H1 (cell line): Measurements from ENCODE around the gene SCN4A. TPM values are rescaled to one million over a fixed set of nuclear protein-coding genes. Genes with fewer than 3 reads are reported as not detected.
"Not testable (repeated sequence)": the region's sequence is repeated elsewhere in the genome, so short reads cannot be mapped to it uniquely, and the experiment has no call there.

Experiments
- CTCF ChIA-PET: fragments of 300-600 bp; sonication (Branson Sonifier 250); formaldehyde crosslinking; loops from one replicate; lab custom pipeline; 2021; ENCODE audit not compliant: partially characterized antibody; lab: Charles Lee
- POLR2A ChIA-PET: fragments of 300-600 bp; sonication (Branson Sonifier 250); formaldehyde crosslinking; loops from one replicate; lab custom pipeline; 2021; ENCODE audit warnings: inconsistent platforms; ENCODE audit not compliant: partially characterized antibody; lab: Charles Lee
- DNase-seq, 2 experiments: peaks; one replicate each; pipeline versions ENCODE4 v3.0.0 to v3.0.0-alpha.2; 2010 to 2022; ENCODE audit warnings: low spot score in 2 of 2, low read depth in 1 of 2, mixed read lengths in 1 of 2
- FAIRE-seq: peaks from 2 replicates; lab custom pipeline; 2011; peaks lifted over from hg19 to GRCh38; lab: Jason Lieb, UNC
- H2AFZ ChIP-seq: 2 replicates; pipeline ENCODE4 v1.8.1; 2012; ENCODE audit warnings: low read length, inconsistent platforms
- H2AK5ac ChIP-seq: 2 replicates; pipeline ENCODE4 v1.6.1; 2013; ENCODE audit warnings: low read depth, low read length
- H2BK120ac ChIP-seq: replicated peaks from 2 replicates; pipeline ENCODE3; 2013; ENCODE audit warnings: low read depth, low read length, inconsistent platforms
- H2BK12ac ChIP-seq: 2 replicates; pipeline ENCODE4 v1.6.1; 2013; ENCODE audit warnings: low read depth, low read length
- H2BK15ac ChIP-seq: 2 replicates; pipeline ENCODE4 v1.6.1; 2013; ENCODE audit warnings: low read length
- H2BK20ac ChIP-seq: 2 replicates; pipeline ENCODE4 v1.6.1; 2013; ENCODE audit warnings: low read length
- H2BK5ac ChIP-seq: 2 replicates; pipeline ENCODE4 v1.6.1; 2013; ENCODE audit warnings: low read depth, low read length
- H3K14ac ChIP-seq: 2 replicates; pipeline ENCODE4 v1.6.1; 2013; ENCODE audit warnings: inconsistent platforms; ENCODE audit not compliant: insufficient read length
- H3K18ac ChIP-seq: 2 replicates; pipeline ENCODE4 v1.6.1; 2013; ENCODE audit warnings: low read length; ENCODE audit errors: extremely low read depth
- H3K23ac ChIP-seq: 2 replicates; pipeline ENCODE4 v1.6.1; 2013; ENCODE audit warnings: inconsistent platforms; ENCODE audit not compliant: insufficient read length
- H3K23me2 ChIP-seq: 2 replicates; pipeline ENCODE4 v1.6.1; 2013; ENCODE audit warnings: low read depth, low read length
- H3K27ac ChIP-seq: 2 replicates; pipeline ENCODE4 v1.6.1; 2011; ENCODE audit warnings: low read depth, low read length, inconsistent platforms
- H3K27me3 ChIP-seq, 4 experiments: replicated peaks in 1 of 4; 1 replicate in 1 of 4; 2 replicates in 3 of 4; pipeline versions ENCODE4 v1.6.1 to v1.8.1; 2011 to 2013; ENCODE audit warnings: low read length in 3 of 4, mild to moderate bottlenecking in 3 of 4, inconsistent platforms in 2 of 4, mixed read lengths in 2 of 4, moderate library complexity in 1 of 4; ENCODE audit not compliant: control insufficient read depth in 3 of 4, insufficient read depth in 3 of 4; ENCODE audit errors: extremely low read depth in 1 of 4
- H3K36me3 ChIP-seq, 4 experiments: 2 replicates each; pipeline versions ENCODE4 v1.6.1 to v1.8.1; 2011 to 2013; ENCODE audit warnings: mild to moderate bottlenecking in 4 of 4, low read length in 3 of 4, moderate library complexity in 2 of 4, control low read depth in 1 of 4, inconsistent platforms in 1 of 4; ENCODE audit not compliant: insufficient read depth in 4 of 4, control insufficient read depth in 2 of 4
- H3K4ac ChIP-seq: replicated peaks from 2 replicates; pipeline ENCODE3; 2013; ENCODE audit warnings: low read length, low read depth, mixed read lengths, inconsistent platforms; ENCODE audit not compliant: insufficient read length
- H3K4me1 ChIP-seq, 4 experiments: replicated peaks in 1 of 4; 1 replicate in 1 of 4; 2 replicates in 3 of 4; pipeline versions ENCODE4 v1.6.1 to v1.8.1; 2011 to 2013; ENCODE audit warnings: low read length in 3 of 4, inconsistent platforms in 2 of 4, mixed read lengths in 1 of 4; ENCODE audit not compliant: insufficient read depth in 4 of 4, control insufficient read depth in 3 of 4
- H3K4me2 ChIP-seq, 2 experiments: 2 replicates each; pipeline versions ENCODE4 v1.6.1 to v1.8.1; 2011 to 2013; ENCODE audit warnings: low read depth in 2 of 2, low read length in 2 of 2, control low read depth in 1 of 2, inconsistent platforms in 1 of 2, mild to moderate bottlenecking in 1 of 2; ENCODE audit not compliant: insufficient read depth in 1 of 2
- H3K4me3 ChIP-seq, 4 experiments: fragments of 200-600, 300-600 bp in 1 of 4; sonication (generic), shearing (Covaris generic), sonication (Bioruptor Twin) in 1 of 4; 2 replicates each; pipeline versions ENCODE4 v1.5.1 to v1.8.1; 2011 to 2016; ENCODE audit warnings: low read length in 4 of 4, low read depth in 3 of 4, control low read depth in 2 of 4, inconsistent platforms in 2 of 4, mild to moderate bottlenecking in 2 of 4, mixed read lengths in 1 of 4, moderate library complexity in 1 of 4; ENCODE audit not compliant: insufficient read depth in 2 of 4; ENCODE audit errors: extremely low read depth in 1 of 4
- H3K56ac ChIP-seq: replicated peaks from 2 replicates; pipeline ENCODE3; 2013; ENCODE audit warnings: low read depth, mild to moderate bottlenecking, mixed read lengths, low read length, inconsistent platforms; ENCODE audit not compliant: insufficient read length
- H3K79me1 ChIP-seq: 2 replicates; pipeline ENCODE4 v1.6.1; 2013; ENCODE audit warnings: low read depth, low read length, control low read depth
- H3K79me2 ChIP-seq, 2 experiments: 2 replicates each; pipeline versions ENCODE4 v1.6.1 to v1.8.1; 2012 to 2013; ENCODE audit warnings: low read length in 2 of 2, mild to moderate bottlenecking in 2 of 2, inconsistent platforms in 1 of 2; ENCODE audit not compliant: insufficient read depth in 2 of 2, control insufficient read depth in 1 of 2
- H3K9ac ChIP-seq, 4 experiments: replicated peaks in 1 of 4; 1 replicate in 1 of 4; 2 replicates in 3 of 4; pipeline versions ENCODE4 v1.6.1 to v1.8.1; 2011 to 2013; ENCODE audit warnings: low read depth in 3 of 4, low read length in 3 of 4, control low read depth in 2 of 4, mild to moderate bottlenecking in 2 of 4, moderate library complexity in 2 of 4, inconsistent platforms in 1 of 4; ENCODE audit errors: extremely low read depth in 1 of 4
- H3K9me3 ChIP-seq, 2 experiments: 2 replicates each; pipeline versions ENCODE4 v1.6.1 to v1.8.1; 2012 to 2013; ENCODE audit warnings: mild to moderate bottlenecking in 2 of 2, moderate library complexity in 2 of 2, control low read depth in 1 of 2, inconsistent platforms in 1 of 2, low read depth in 1 of 2, low read length in 1 of 2, mixed read lengths in 1 of 2; ENCODE audit not compliant: insufficient read depth in 2 of 2
- H4K20me1 ChIP-seq, 2 experiments: replicated peaks in 1 of 2; 2 replicates each; pipeline versions ENCODE3 to v1.8.1; 2011 to 2013; ENCODE audit warnings: inconsistent platforms in 2 of 2, low read length in 2 of 2, mild to moderate bottlenecking in 1 of 2; ENCODE audit not compliant: insufficient read depth in 2 of 2, control insufficient read depth in 1 of 2
- H4K5ac ChIP-seq: 2 replicates; pipeline ENCODE4 v1.6.1; 2013; ENCODE audit warnings: low read length, low read depth, mixed read lengths, inconsistent platforms; ENCODE audit not compliant: insufficient read length
- H4K8ac ChIP-seq: 2 replicates; pipeline ENCODE4 v1.8.0; 2013; ENCODE audit warnings: mild to moderate bottlenecking, moderate library complexity, low read length, inconsistent platforms; ENCODE audit not compliant: insufficient read depth; ENCODE audit errors: extremely low read depth
- H4K91ac ChIP-seq: replicated peaks from 2 replicates; pipeline ENCODE3; 2013; ENCODE audit warnings: low read length, mixed read lengths, inconsistent platforms; ENCODE audit not compliant: insufficient read length
- WGBS, 2 experiments: shearing (Covaris generic) in 1 of 2; methylation state at CpG; one replicate each; pipeline versions ENCODE4 v1.1.6 to v1.1.7; 2013 to 2015; ENCODE audit warnings: low lambda C conversion rate in 2 of 2, mixed read lengths in 2 of 2, inconsistent platforms in 1 of 2, low coverage in 1 of 2, missing lambda C conversion rate in 1 of 2; ENCODE audit not compliant: insufficient replicate concordance in 2 of 2, insufficient coverage in 1 of 2, insufficient read length in 1 of 2; ENCODE audit errors: extremely low coverage in 1 of 2, missing lambda C conversion rate in 1 of 2; 5-methylcytosine and 5-hydroxymethylcytosine counted together
- polyA plus RNA-seq, 7 experiments: library from polyadenylated mRNA; depleted of rRNA in 3 of 7; stranded (reverse) in 5 of 7; unstranded in 2 of 7; fragments of >200 nt in 5 of 7; fragments of 200-250 nt in 2 of 7; gene quantifications; 1 replicate in 5 of 7; 2 replicates in 1 of 7; 4 replicates in 1 of 7; pipeline versions ENCODE4 v1.2.1 to v1.2.3, GENCODE V29; 2011 to 2013; ENCODE audit warnings: missing spikeins in 2 of 7, mixed read lengths in 2 of 7
- total RNA-seq: library from RNA; stranded (reverse); fragmentation: NEBNext Ultra II Directional; extraction: Animal tissue kit (Norgen Biotek cat#: 25700); gene quantifications from 2 replicates; pipeline ENCODE4 v1.2.1, GENCODE V29; 2021

Gene SCN4A
- total and polyA plus RNA-seq, 2 of the 8 experiments (the other 6 are each of a cell fraction or from before 2014, with no cell fraction given), result 5.0 to 8.5 TPM

DNA sequence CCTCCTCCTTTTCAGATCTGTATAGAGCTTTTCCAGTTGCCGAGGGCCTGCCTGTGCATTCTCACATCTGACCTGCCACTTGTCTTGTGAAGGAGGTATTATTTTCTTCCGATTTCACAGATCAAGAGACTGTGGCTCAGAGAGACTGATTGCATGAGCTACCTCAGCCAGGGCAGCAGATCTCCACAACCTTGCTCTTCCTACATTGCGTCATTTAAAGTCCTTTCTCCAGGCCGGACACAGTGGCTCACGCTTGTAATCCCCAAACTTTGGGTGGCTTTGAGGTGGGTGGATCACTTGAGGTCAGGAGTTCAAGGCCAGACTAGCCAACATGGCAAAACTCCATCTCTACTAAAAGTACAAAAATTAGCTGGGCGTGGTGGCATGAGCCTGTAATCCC is 52.7 kb downstream of the SCN4A start:
- not testable (repeated sequence) for H4K5ac ChIP-seq, H3K56ac ChIP-seq, H3K9me3 ChIP-seq, H2BK20ac ChIP-seq, H3K79me1 ChIP-seq, H3K14ac ChIP-seq, H2BK5ac ChIP-seq, H2BK12ac ChIP-seq, H2AFZ ChIP-seq, H3K4me1 ChIP-seq, H3K27ac ChIP-seq, H3K36me3 ChIP-seq, H3K79me2 ChIP-seq, H4K91ac ChIP-seq, H2AK5ac ChIP-seq, H3K9ac ChIP-seq, DNase-seq, H4K20me1 ChIP-seq, H4K8ac ChIP-seq, H3K18ac ChIP-seq, H3K4me2 ChIP-seq, H3K4me3 ChIP-seq, H2BK15ac ChIP-seq, H3K27me3 ChIP-seq, FAIRE-seq, H3K23me2 ChIP-seq, H3K4ac ChIP-seq, H2BK120ac ChIP-seq, H3K23ac ChIP-seq
- CTCF ChIA-PET, result interaction anchor here (0.6 to 11.2 kb wide), 38 partner anchors 9 to 315 kb away, joined by 3 to 270 read pairs (median 12); partner anchors contain the start of genes CD79B, CSHL1, GH2 and PRR29
- POLR2A ChIA-PET, result interaction anchor here (1.0 to 2.5 kb wide), 5 partner anchors 12 to 226 kb away, joined by 3 to 13 read pairs (median 4); partner anchors contain the start of gene CD79B
- WGBS, 2 experiments, result 93% methylated on average over 6 of the region's 6 CpGs; no CpG with 5 or more reads in 1 of the 2 experiments
